Activated T-cell treated with anti-CD3 and anti-CD28 coated beads, Interleukin-2, amount 50 U/mL, for 48 hours (primary cell): ENCODE data around the gene CEMIP.

ENCODE experiments used
- DNase-seq, 2 experiments: peaks; one replicate each; pipeline ENCODE4 v3.0.0-alpha.2; 2020

CEMIP gene

DNA sequence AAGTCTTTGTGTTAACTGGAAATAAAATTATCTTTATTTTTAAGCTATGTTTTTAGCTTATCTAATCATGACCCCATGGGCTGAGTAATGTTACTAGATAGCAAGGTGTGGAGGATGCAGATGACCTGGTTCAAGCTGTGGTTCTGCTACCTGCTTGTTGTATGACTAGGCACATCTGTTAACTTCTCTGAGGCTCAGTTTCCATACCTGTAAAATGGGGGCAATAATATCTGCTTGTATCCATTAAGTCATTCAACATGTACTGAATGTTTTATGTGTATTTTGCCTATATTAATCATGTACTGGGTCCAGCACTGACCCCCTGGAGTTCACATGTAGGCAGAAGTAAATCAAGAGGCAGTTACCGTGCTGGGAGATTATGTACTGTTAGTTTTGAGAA is 51.5 kb downstream of the CEMIP start:
- no peak for DNase-seq

DNA sequence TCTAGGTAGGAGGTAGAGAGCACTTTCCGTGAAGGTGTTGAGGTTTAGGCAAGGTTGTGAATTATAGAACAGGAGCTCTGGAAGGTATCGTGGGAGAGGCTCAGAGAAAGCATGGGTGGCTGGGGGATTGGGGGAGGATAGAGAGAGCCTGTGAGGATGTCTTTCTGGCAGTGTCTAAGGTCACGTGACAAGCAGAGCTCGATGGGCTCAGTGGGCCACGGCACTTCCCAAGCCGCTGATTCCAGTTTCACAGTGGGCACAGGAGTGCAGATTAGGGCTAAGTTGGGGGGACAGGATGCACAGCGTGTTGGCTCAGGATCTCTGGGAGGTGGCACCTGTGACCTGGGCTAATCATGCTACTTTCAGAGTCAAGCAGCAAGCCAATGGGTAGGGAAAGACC is 52.0 kb downstream of the CEMIP start:
- DNase-seq = no peak

DNA sequence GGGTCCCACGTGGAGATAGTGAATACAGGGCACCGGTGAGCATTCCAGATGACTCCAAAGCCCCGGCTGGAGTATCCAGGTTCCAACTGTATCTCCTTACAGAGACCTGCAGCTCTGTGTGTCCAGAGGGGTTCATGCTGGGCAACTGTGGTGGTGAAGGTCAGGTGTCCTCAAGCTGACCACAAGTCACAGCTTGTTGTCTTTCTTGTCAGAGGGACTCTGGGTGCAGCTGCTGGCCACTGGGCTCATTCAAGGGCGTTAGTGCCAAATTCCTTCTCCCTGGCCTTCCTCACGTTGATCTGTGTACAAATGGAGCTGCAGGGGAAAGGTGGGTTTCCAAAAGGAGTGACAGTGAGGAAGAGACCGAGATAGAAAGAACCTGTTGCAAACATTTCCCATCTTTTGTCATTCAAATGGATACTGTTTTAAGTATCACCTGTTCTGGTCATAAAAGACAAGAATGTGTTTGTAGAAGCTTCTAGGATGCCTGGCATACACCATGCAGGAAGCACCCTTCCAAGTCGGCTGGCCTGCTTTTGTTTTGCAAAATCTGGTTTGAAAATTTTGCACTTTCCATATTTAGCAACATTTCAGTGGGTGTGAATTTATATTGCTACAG is 52.5 kb downstream of the CEMIP start:
- DNase-seq = no peak

DNA sequence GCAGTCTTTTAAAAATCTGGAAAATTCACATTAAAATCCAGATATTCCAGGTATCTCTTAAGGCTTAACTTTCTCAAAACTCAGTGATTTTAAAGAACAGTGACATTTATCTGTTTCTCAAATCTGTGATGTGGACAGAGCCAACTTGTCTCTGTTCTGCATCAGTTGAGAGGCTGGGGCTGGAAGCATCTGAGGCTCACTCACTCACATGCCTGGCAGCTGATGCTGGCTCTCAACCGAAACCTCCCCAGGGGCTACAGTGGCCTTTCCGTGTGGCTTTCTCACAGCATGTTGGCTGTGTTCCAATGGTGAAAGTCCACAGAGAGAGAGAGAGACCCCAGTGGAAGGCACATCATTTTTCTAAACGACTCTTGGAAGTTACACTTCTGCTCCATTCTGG is 53.5 kb downstream of the CEMIP start:
- no peak for DNase-seq

DNA sequence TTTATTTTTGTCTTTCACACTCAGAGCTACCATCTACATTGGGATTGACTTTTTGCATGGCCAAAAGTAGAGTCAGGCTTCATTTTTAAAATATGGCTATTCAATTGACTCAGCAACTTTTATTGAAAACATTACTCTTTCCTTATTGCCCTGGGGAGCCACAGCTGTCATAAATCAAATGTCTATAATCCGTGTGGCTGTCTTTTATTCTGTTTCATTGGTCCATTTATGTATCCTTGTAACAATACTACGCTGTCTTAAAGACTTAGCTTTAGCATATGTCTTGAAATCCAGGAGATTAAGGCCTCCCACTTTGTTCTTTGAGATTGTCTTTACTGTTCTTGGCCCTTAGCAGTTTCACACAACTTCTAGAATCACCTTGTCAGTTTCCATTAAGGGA is 55.2 kb downstream of the CEMIP start:
- no peak for DNase-seq

DNA sequence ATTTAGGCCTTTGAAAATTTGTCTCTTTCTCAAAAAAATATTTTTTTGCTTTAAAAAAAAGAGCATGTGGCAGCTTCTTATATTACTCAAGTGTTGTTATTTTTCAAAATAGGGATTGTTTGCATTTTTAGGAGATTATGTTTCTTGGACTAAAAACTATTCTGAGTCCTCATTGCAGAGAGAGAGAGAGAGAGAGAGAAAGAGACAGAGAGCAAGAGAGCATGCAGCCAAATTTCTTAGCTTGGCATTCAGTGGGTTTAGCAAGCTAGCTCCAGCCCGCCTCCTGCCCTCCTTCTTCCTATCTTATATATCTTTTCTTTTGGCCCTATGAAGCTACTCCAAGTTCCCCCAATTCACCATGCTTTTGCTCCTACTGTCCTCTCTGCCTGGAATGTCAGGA is 55.7 kb downstream of the CEMIP start:
- DNase-seq = no peak

DNA sequence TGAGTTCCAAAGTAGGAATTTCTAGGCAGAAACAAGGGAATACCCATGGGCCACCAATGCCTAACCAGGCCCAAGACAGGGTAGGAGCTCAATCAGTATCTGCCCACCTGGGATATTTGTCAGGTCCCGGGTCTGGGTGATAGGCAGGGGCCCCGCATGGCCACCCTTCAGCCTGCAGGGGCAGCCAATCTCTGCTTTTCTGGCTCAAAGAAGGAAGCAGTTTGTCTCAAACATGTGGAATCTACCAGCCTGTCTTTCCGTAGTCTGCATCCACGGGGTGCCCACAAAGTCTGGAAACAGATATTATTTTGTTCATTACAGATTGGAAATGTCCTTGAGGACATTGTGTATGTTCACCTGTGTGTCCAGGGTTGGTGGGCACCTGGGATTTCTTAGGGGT is 56.2 kb downstream of the CEMIP start:
- DNase-seq = no peak

DNA sequence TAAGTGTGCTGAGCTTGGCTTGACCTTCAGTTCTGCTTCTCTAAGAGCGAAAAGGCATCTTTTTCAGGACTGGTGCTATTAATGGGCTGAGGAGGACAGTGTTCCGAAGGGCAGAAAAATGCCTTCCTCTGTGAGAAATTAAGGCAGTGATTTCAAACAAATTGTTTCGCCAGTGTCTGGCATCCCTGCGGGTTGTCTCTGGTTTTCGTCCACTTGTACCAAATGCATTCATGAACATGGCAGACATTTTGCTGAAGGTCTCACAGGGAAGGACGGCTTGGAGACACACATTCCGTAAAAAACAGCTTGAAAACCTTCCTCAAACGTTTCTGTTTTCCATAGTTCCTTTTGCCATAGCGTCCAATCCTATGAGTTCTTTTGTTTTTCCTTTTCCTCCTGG is 57.1 kb downstream of the CEMIP start:
- no peak for DNase-seq

DNA sequence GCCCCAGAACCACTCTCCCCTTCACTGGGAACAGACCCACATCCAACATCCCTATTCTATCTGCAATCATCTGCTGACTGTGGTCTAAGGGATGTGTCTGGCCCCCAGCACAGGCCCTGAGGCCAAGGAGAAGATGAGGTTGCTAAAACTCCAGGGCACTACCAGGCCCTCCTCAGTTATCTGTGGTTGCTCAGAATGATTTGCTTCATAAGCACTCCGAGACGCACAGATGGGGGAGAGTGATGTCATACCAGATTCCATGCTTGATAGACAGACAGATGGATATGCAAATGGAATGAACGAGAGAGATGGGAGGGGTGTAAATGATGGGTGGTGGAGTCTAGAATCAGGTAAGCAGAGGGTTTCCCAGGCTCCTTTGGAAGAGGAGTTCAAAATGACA is 57.8 kb downstream of the CEMIP start:
- DNase-seq = no peak

DNA sequence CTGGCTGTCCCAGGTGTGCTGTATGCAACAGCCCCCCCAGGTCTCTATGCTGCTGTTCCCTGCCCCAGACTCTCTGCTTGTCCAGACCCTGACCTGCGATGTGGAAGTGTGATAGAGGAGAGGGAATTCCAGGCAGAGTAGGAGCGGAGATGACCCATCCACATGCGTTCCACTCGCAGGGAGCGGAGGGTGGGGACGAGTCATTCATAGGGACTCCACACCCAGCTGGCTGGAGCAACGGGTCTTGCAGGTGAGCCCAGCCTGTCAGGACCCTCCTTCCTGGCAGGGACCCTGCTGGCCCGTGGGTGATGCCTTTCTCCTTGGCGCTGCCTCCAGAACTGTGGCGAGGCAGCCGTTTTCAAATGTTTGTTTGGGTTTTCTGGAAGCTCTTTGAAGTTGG is 58.8 kb downstream of the CEMIP start:
- DNase-seq = no peak

DNA sequence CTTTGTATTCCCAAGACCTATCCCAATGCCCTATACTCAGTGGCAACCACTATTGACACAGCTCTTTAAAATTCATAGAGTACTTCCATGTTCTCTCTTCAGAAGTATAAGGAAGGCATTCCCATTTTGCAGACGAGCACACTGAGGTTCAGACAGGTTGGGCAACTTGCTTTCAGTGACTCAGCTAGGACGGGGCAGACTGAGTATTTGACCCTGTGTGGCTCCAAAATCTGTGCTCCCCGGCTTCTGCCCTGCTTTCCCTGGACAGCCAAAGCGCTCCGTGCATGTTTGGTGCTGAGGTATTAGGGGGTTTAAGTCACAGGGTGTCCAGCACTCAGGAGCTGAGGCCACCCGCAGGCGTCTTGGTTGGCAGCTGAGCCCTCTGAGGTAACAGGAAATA is 59.5 kb downstream of the CEMIP start:
- DNase-seq = no peak

DNA sequence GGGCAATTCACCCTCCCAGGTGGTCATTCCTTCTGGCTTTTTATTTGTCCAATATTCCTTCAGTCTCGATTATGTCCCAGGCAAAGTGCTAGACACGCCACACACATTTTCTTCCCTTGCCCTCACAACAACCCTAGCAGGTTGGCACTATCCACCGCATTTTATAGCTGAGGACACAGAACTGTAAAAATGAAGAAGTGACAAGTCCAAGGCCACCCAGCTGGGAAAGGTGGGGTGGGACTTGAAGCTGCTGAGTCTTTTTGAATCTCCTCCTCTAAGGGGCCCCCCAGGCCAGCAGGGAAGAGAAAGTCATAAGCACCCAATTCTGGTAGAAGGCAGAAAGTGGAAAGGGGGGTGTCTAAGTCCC is 60.6 kb downstream of the CEMIP start:
- no peak for DNase-seq

DNA sequence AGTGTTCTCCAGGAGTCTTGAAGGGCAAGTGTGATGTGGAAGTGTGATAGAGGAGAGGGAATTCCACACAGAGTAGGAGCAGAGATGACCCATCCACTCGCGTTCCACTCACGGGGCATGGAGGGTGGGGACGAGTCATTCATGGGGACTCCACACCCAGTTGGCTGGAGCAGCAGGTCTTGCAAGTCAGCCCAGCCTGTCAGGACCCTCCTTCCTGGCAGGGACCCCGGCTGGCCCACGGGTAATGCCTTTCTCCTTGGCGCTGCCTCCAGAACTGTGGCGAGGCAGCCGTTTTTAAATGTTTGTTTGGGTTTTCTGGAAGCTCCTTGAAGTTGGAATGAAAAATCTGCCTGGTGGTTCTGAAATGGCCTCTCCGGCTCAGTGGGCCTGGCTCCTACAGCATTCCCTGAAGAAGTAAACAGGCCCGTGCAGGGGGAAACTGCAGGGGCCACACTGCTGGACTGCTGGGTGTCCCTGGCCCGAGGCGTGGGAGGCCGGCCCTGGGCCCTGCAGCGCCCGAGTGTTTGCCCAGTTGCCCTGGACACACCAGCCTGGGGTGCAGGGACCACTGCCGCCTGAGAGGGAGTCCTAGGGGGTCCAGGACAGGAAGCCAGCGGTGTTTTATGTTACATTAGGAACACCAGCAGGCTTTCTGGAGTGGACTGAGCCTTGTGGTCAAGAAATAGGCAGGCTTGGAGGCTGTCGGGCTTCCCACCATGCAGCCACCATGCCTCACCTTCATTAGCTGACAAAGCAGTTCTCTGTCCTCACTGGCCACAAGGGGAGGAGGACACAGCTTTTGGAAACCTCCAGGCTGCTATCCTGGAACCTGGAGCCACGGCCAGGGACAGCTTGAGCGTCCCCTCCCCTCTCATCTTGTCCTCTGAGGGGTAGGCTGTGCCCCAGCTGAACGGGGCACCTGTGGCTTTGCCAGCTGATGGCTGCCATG is 61.3 kb downstream of the CEMIP start:
- DNase-seq = no peak

DNA sequence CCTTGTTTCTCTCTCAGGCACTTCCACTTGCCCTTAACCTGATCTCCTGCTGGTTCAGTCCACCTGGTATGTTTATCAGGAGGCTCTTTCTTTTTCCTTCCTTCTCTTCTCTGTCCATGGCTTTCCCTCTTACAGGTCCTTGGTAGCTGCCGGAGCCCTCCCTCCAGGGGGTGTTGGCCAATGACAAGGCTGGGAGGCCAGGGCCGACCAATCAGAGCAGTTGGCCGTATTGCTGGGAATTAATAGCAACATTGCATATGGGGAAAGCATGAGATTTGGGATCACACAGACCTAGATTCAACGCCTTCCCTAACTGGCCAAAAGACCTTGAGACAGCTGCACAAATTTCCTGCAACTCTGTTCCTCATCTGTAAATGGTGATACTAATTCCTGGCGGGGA is 62.4 kb downstream of the CEMIP start:
- DNase-seq = no peak

DNA sequence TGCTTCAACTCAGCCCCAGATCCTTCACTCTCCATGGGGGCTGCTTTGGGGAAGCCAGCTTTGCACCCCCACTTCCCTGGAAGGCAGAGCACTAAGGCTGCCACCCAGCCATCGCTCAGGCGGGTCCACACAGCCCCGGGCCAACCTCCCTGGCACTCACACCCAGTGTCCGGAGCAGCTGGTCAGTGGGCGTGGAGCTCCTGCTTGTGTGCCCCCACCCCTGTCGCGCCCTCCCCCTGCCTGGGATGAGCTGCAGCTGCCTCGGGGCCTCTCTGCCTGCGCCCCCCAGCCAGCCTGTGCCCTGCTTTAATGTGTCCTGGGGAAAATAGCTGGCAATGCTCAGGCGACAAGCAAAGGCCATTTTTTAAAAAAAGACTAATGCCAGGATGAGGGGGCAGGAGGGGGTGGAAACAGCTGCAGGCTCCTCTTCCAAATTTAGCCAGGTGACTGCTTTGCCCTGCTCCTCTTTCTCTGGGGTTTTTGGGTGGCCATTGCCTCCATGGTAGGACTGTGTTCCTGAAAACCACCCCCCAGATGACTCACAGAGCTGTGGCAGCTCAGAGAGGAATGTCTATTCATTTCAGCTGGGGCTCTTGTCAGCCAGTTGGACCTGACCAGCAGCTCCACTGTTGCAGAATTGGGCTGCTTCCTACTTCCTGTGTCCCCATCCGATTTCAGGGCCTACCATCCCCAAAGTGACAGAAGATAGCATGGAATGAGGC is 65.0 kb downstream of the CEMIP start:
- DNase-seq = no peak

DNA sequence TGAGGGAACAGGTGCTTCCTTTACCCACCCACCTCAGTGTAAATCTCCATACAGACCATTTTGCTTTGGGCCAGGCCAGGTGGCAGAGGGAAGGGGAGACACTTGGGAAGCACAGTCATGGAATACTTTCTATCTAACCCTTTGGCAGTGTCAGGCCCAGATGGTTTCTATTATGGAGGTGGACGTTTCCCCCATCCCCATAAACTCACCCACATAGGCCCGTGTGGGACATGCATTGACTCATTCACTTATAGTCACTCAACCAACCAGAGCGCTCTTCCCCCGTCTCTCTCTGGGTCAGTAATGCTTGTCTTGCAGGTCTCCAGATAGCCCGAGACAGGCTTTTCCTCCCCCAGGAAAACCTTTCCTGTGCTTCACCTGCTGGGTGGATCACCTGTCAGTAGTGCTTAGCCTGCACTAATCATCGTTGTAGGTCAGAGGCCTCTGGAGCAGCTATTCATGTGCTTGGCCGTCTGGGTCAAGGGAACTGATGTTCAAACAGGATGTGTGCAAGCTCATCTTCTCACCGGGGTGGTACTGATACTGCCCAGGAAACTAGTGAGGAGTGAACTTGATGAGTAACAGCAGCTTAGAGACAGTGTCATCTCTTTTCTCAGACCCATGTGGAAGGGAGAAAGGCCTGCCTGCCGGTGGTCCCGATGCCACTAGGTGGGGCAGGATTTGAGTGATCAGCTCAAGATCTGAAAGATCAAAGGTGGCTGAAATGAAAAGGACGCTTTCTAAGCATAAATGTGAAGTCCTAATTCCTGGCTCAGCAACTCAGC is 67.1 kb downstream of the CEMIP start:
- DNase-seq = no peak

DNA sequence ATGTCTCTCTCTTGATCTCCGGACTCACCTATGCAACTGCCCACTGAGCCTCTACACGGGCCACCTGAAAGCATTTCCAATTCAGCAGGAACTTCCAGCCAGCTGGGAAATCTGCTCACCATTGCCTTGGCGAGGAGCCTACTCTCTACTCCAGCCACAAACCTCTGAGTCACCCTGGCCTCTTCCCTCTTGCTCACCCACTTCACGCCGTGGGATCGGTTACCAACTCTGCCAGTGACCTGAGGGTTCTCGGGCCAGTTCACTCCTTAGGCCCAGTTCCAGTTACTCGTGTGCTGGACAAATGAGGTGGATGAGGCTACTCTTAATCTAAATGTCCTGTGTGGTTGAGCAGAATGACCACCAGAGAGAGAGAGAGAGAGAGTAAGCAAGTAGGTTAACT is 70.1 kb downstream of the CEMIP start:
- no peak for DNase-seq

DNA sequence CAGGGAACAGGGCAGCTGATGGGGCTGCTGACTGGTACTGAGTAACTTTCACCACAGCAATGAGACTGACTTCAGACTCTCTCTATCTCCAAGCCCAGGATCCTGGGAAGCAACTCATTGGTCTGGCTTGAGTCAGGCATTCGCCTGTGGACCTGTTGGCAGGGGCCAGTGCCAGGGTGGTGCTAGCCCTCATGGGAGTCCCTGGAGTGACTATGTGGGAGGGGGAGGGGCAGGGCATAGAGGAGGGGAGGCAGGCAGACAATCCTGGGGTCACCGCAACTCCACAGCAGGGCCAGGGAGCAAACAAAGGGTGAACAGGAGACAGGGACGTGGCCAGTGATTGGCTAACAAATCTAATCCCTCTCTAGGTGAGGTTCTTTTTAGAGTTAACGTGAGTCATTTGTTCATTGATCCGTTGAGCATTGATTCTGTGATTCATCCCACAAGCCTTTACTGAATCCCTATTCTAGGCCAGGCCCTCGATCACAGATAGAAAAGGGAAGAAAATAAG is 71.8 kb downstream of the CEMIP start:
- DNase-seq = no peak

DNA sequence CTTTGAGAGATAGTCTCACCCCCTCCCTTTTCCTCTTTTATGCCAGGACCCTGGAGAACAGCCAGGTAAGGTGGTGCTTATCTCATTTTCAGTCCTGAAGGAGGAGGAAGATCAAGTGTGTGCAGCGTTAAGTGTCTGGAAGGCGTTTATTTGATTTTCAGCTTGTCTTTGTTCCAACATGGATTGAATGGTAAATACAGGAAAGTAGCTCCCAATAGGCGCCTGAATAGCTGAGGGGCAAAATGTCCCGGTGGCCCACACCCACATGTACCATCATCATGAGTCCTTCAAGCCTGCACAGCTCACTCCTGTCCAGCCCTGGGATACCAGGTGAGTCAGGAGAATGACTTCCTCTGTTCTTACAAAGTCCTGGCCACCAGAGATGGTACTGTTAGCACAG is 73.5 kb downstream of the CEMIP start:
- no peak for DNase-seq

DNA sequence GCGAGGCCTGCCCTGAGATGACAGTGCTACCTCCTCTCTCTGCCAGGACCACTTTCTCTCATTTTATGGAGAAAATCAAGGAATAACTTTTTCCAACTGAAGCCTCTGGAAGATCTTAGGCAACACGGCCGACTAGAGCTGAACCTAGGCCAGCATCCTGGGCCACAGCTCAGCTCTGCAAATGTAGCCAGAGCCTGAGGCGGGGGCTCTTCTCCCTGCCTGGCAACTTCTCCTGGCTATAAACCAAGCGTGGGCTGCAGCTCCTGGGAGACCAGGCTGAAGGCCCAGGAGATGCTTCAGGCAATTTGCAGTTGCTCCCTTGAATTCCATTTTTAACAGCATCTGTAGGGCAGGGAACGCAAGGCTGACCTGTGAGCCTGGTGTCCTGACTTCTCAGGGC is 74.9 kb downstream of the CEMIP start:
- no peak for DNase-seq

DNA sequence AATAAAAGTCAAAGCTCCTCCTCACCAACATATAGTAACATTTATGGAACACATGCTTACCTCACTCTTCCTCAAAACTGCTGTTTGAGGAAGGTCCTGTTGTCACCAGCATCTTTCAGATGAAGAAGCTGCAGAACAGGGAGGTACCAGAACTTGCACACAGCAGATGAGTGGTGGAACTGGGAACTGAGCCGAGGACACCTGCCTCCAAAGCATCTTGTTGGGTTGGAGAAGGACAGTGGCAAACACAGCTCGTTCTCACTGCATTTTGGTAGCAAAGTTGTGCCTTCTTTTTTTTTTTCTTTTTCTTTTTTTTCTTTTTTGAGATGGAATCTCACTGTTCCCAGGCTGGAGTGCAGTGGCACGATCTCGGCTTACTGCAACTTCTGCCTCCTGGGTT is 76.0 kb downstream of the CEMIP start:
- DNase-seq = no peak

DNA sequence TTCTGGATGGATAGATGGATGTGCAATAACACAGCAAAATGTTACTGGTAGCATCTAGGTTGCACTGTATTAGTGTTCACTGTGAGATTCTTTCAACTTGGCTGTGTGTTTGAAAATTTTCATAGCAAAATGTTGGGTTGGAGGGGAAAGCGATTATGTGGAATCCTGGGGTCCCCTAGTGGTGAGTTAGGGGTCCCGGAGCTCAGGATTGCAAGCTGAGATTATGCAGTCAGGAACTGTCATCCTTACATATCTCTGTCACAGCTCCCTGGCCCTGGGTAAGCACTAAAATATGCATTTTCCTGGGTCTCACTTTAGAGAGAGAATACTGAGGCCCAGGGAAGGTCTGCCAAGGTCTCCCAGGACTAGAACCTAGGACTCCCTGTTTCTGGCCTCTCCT is 77.2 kb downstream of the CEMIP start:
- peak in 1 of 2 experiments; percentile 18 for DNase-seq

DNA sequence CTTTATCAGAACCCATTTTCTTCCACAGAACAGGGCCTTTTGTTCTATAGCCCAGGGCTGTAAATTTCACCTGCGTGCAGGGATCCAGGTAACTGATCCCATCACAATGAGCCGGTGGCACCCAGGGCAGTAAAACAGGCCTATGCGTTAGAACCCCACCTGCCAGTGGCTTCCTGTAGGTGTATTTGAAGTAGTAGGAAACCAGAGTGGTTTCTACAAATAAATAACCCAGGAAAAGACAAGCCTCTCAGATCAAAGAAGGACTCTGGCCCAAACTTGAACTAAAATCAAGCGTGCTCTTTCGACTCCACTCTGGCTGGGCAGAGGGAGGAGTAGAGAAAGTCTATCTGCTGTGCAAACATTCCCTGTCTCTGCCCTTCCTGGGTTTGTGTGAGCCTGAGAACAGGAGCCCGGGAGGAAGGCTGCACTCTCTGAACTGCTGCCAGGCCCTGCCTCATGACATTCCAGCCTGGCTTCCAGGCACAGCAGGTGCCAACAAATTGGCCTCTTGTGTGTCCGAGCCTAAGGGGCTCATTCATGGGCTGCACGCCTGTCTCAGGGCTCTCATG is 77.7 kb downstream of the CEMIP start:
- no peak for DNase-seq
